IPS DF 6.9 (cell line): ENCODE measurements around the gene PGS1.

Experiments used
- DNase-seq: peaks from one replicate; pipeline ENCODE4 v3.0.0-alpha.2; 2013; ENCODE audit warnings: low read depth, low spot score
- H3K27ac ChIP-seq: one replicate; pipeline ENCODE4 v1.5.1; 2013; ENCODE audit warnings: low read length, control low read depth
- H3K27me3 ChIP-seq: 2 replicates; pipeline ENCODE4 v1.6.1; 2013; ENCODE audit warnings: mild to moderate bottlenecking, low read length; ENCODE audit not compliant: control insufficient read depth, insufficient read depth
- H3K36me3 ChIP-seq: 2 replicates; pipeline ENCODE4 v1.6.1; 2013; ENCODE audit warnings: low read length; ENCODE audit not compliant: control insufficient read depth, insufficient read depth
- H3K4me1 ChIP-seq: 2 replicates; pipeline ENCODE4 v1.6.1; 2013; ENCODE audit warnings: low read length; ENCODE audit not compliant: control insufficient read depth, insufficient read depth
- H3K4me3 ChIP-seq: 2 replicates; pipeline ENCODE4 v1.5.1; 2013; ENCODE audit warnings: mild to moderate bottlenecking, low read length
- H3K9me3 ChIP-seq: 2 replicates; pipeline ENCODE4 v1.6.1; 2013; ENCODE audit warnings: low read length, inconsistent platforms; ENCODE audit not compliant: control insufficient read depth, insufficient read depth
- WGBS: extraction: QIAGEN DNeasy Blood & Tissue Kit; methylation state at CpG from one replicate; pipeline ENCODE4 v1.1.7; 2013; ENCODE audit warnings: mixed read lengths, missing lambda C conversion rate; ENCODE audit not compliant: insufficient read length, insufficient coverage; 5-methylcytosine and 5-hydroxymethylcytosine counted together

Gene PGS1

DNA sequence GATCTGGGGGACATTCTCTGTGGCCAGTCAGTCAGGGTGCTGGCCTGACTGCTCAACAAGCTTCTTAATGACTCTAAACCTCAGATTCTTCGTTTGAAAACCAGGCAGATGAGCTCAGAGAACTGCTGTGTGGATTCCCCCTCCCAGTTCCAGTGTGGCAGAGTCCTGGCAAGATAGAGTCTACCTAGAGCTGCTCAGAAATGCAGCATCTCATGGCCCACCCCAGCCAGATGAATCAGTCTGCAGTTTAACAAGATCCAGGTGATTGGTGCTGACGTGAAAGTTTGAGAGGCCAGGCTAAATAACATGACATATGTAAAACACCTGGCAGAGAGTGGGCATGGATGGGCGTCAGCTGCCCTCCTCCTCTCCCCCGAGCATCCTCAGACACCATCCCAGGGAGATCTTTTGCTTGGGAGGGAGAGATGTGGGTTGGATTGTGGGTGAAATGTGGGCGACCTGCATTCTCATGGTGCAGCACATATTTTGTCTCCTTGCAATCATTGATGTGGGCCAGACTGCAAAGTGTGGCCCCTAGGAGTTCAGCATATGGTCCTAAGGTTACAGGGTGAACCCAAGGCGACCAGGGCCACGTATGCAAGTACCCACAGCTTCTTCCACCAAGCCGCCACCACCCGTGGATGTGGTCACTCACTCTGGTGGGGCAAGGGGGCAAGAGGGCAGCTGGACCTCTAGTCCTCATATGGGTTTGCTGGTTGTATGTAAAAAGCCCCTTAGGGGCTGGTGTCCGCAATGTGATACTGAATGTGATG, 38.1 kb upstream of the PGS1 start:
- no CpG with 5 or more reads among the region's 10 CpGs for WGBS
- no peak for DNase-seq

GRCh38 chr17:78341559-78342448, 36.6 kb upstream of the PGS1 start:
- Histone ChIP-seq H3K4me3 (peak overlapping the region; percentile 35; the same call in 1 of the 2 replicates), H3K27me3 (no peaks in the 10 kb centered on the region), H3K27ac (no peak overlapping the region), H3K9me3 (no peaks in the 10 kb centered on the region), H3K4me1 (peaks cover 10% of the 10 kb centered on the region), H3K36me3 (no peaks in the 10 kb centered on the region)
- DNase-seq = no peak
- WGBS = no CpG with 5 or more reads among the region's 95 CpGs

More for the DNA sequence above, 38.1 kb upstream of the PGS1 start:
- Histone ChIP-seq H3K36me3 (no peaks in the 10 kb centered on the region), H3K4me1 (peaks cover 10% of the 10 kb centered on the region), H3K27ac (no peak overlapping the region), H3K9me3 (no peaks in the 10 kb centered on the region), H3K4me3 (no peak overlapping the region), H3K27me3 (no peaks in the 10 kb centered on the region)

GRCh38 chr17:78342449-78343186, 35.8 kb upstream of the PGS1 start:
- peak overlapping the region; percentile 35; the same call in 1 of the 2 replicates for H3K4me3 ChIP-seq
- H3K27me3 ChIP-seq = no peaks in the 10 kb centered on the region
- H3K36me3 ChIP-seq = no peaks in the 10 kb centered on the region
- no peak for DNase-seq
- no CpG with 5 or more reads among the region's 26 CpGs for WGBS
- H3K27ac ChIP-seq = no peak overlapping the region
- peaks cover 10% of the 10 kb centered on the region for H3K4me1 ChIP-seq
- no peaks in the 10 kb centered on the region for H3K9me3 ChIP-seq

DNA sequence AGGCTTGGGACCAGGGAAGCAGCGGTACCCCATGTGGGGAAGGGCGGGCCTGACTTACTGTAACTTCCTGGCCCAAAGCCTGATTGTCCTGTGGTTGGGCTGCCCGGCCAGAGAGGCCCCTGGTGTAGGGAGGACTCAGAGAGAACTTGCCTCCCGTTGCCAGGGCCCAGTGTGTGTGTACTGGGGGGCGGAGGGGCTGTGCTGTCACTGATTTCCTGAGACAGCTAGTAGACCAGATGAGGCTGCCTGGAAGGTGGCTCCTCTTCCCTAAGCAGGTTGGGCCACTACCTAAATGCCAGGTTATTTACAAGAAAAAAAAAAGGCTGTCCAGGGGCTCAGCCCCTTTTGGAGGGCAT, 35.3 kb upstream of the PGS1 start:
- no peaks in the 10 kb centered on the region for H3K36me3 ChIP-seq
- no peaks in the 10 kb centered on the region for H3K27me3 ChIP-seq
- peaks cover 10% of the 10 kb centered on the region for H3K4me1 ChIP-seq
- no CpG with 5 or more reads among the region's 5 CpGs for WGBS
- H3K27ac ChIP-seq = no peak overlapping the region
- no peak for DNase-seq
- H3K9me3 ChIP-seq = no peaks in the 10 kb centered on the region
- no peak overlapping the region for H3K4me3 ChIP-seq

DNA sequence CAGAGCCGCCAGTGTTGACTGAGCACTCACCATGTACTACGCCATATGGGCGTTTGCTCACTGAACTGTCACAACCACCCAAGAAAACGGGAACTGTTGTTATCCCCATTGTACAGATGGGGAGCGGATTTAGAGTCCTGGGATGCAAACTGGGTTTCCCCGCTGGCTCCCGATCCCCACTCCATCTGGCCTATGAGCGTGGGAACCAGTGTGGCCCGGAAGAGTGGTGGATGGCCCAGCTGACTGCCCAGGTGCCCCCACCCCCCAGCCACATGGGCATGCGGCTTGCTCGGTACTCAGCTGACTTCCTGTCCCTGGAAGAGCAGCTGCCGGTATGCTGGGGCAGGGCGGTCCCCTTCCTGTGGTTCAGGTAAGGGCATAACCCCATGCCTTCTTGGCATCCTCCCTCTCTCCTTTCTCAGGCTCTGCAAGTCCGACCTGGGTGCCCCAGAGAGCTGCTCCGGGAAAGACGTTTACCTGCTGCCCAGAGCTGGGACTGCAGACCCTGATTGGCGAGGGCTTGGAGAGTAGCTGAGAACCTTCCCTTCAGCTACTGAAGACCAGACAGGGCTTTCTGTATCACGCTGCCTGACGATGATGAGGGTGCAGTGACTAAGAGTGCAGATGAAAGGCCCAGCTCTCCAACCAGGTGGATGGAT, 34.8 kb upstream of the PGS1 start:
- H3K36me3 ChIP-seq = no peaks in the 10 kb centered on the region
- no CpG with 5 or more reads among the region's 19 CpGs for WGBS
- no peak overlapping the region for H3K4me3 ChIP-seq
- H3K27ac ChIP-seq = no peak overlapping the region
- DNase-seq = no peak
- H3K9me3 ChIP-seq = no peaks in the 10 kb centered on the region
- H3K4me1 ChIP-seq = peaks cover 10% of the 10 kb centered on the region
- no peaks in the 10 kb centered on the region for H3K27me3 ChIP-seq

DNA sequence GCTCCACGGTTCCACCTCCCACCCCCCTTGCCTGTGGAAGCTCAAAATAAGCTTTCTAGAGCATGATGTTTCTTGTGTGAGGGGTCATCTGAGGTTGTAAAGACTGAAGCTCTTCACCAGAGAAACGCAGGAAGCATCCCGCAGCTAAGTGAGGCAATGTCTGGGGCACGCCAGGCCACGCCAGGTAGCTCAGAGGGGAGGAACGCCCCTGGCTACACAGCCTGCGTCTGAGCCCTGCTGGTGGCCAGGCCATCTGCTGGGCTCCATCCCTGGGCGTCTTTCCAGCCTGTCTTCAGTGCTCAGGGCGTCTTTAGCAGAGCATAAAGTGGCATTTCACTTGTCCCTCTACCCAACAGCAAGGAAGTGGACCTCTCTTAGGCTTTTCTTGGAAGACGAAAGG, 33.8 kb upstream of the PGS1 start:
- no CpG with 5 or more reads among the region's 10 CpGs for WGBS
- no peaks in the 10 kb centered on the region for H3K36me3 ChIP-seq
- no peaks in the 10 kb centered on the region for H3K9me3 ChIP-seq
- H3K4me1 ChIP-seq = peaks cover 10% of the 10 kb centered on the region
- H3K27ac ChIP-seq = no peak overlapping the region
- H3K27me3 ChIP-seq = no peaks in the 10 kb centered on the region
- no peak for DNase-seq
- no peak overlapping the region for H3K4me3 ChIP-seq

GRCh38 chr17:78345172-78345571, 33.3 kb upstream of the PGS1 start:
- no CpG with 5 or more reads among the region's 8 CpGs for WGBS
- H3K9me3 ChIP-seq = no peaks in the 10 kb centered on the region
- no peak overlapping the region for H3K4me3 ChIP-seq
- H3K36me3 ChIP-seq = no peaks in the 10 kb centered on the region
- H3K27me3 ChIP-seq = no peaks in the 10 kb centered on the region
- peaks cover 10% of the 10 kb centered on the region for H3K4me1 ChIP-seq
- DNase-seq = no peak
- no peak overlapping the region for H3K27ac ChIP-seq

DNA sequence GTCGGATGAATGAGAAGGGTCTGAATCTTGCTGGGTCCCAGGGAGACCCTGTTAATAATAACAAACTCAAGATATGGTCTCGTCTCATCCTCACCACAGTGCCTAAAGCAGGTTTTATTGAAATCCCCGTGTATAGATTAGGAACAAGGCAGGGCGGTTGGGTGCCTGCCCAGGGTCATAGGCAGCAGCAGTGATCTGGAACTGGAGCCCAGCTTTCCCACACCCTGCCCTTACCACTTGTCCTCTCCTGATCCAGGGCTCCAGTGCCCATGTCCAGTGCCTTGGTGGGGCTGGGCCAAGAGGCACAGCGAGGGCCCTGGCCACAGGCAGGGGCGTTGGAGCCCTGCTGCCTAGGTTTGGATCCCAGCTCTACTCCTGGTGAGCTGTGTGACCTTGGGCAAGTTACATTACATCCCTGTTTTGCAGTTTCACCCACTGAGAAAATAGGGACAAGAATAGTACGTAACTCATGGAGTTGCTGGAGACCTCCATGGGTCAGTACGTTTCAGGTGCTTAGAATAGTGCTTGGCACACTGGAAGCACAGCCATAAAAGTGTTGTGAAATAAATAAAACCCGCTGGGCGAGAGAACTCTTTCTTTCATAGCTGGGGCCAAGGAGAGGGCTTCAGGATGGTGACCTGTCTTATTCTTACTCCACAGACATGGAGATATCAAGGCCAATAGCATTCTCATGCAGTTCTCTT, 32.5 kb upstream of the PGS1 start:
- Histone ChIP-seq H3K9me3 (no peaks in the 10 kb centered on the region), H3K4me3 (no peak overlapping the region), H3K36me3 (no peaks in the 10 kb centered on the region), H3K4me1 (peaks cover 10% of the 10 kb centered on the region), H3K27me3 (no peaks in the 10 kb centered on the region), H3K27ac (no peak overlapping the region)
- DNase-seq = no peak
- no CpG with 5 or more reads among the region's 10 CpGs for WGBS

- no peak for DNase-seq
- Histone ChIP-seq H3K4me1 (peaks cover 13% of the 10 kb centered on the region), H3K36me3 (no peaks in the 10 kb centered on the region), H3K27me3 (no peaks in the 10 kb centered on the region), H3K27ac (no peak overlapping the region), H3K4me3 (no peak overlapping the region), H3K9me3 (no peaks in the 10 kb centered on the region)
- no CpG with 5 or more reads among the region's 13 CpGs for WGBS
Observed at GRCh38 chr17:78346605-78347250, 31.7 kb upstream of the PGS1 start.
